ENCODE measurements around the gene FHIP2A.

- TF ChIP-seq SUZ12 (IDR thresholded peaks at IDR 0.05) (no peak), CTBP1 (IDR thresholded peaks at IDR 0.05; ENCODE audit: borderline replicate concordance) (no peak), TARDBP (IDR thresholded peaks at IDR 0.05) (no peak), FOXM1 (IDR thresholded peaks at IDR 0.05; ENCODE audit: borderline replicate concordance) (no peak), L3MBTL2 (conservative IDR thresholded peaks at IDR 0.05) (no peak), BHLHE40 (IDR thresholded peaks at IDR 0.05; ENCODE audit: borderline replicate concordance) (no peak), SP1 (IDR thresholded peaks at IDR 0.05) (no peak), PKNOX1 (IDR thresholded peaks at IDR 0.05) (no peak), HDGF (IDR thresholded peaks at IDR 0.05; ENCODE audit: borderline replicate concordance) (no peak), ARNT (IDR thresholded peaks at IDR 0.05) (no peak), FOXA1 (IDR thresholded peaks at IDR 0.05) (no peak)
These were observed 28.5 kb downstream of the FHIP2A start for GRCh38 chr10:114850126-114850525.
